T-helper 2 cell (primary cell): Measurements from ENCODE around the gene RAB31.
A peak's percentile ranks its signal among the peaks of the same experiment; 100 is the strongest.
"Not testable (repeated sequence)": the region's sequence is repeated elsewhere in the genome, so short reads cannot be mapped to it uniquely, and the experiment has no call there.

Experiments used
- DNase-seq, 5 experiments: peaks; one replicate each; pipeline versions ENCODE4 v3.0.0 to v3.0.0-alpha.2; 2012 to 2022

The RAB31 gene

GRCh38 chr18:9868857-9869714 lies 161.0 kb downstream of the RAB31 start:
- DNase-seq: no peak

- peak in 1 of 5 experiments; percentile 18 for DNase-seq
Measured at GRCh38 chr18:9869715-9870430, 161.8 kb downstream of the RAB31 start.

GRCh38 chr18:9870431-9871008 lies 162.4 kb downstream of the RAB31 start:
- DNase-seq: no peak

- DNase-seq: no peak
Measured at GRCh38 chr18:9871244-9871746, 163.2 kb downstream of the RAB31 start.

- DNase-seq: no peak
Measured at GRCh38 chr18:9872823-9873222, 164.7 kb downstream of the RAB31 start.

GRCh38 chr18:9874728-9875127 lies 166.6 kb downstream of the RAB31 start:
- no peak for DNase-seq

GRCh38 chr18:9876212-9876866 lies 168.2 kb downstream of the RAB31 start:
- DNase-seq: no peak

- DNase-seq: peak in 1 of 5 experiments; percentile 75
Measured at GRCh38 chr18:9876867-9877654, 169.0 kb downstream of the RAB31 start.

GRCh38 chr18:9877655-9878014 lies 169.5 kb downstream of the RAB31 start:
- no peak for DNase-seq

- DNase-seq: no peak
Measured at GRCh38 chr18:9878095-9878494, 170.0 kb downstream of the RAB31 start.

GRCh38 chr18:9878783-9879242 lies 170.7 kb downstream of the RAB31 start:
- no peak for DNase-seq

- no peak for DNase-seq
Measured at GRCh38 chr18:9884090-9884489, 176.0 kb downstream of the RAB31 start.

GRCh38 chr18:9884532-9885140 lies 176.5 kb downstream of the RAB31 start:
- no peak for DNase-seq

- no peak for DNase-seq
Measured at GRCh38 chr18:9885170-9886004, 177.3 kb downstream of the RAB31 start, which contains the start of gene TXNDC2. TSS of gene TXNDC2 (plus strand) at chr18:9885973. CDS start at chr18:9886681, 708 bp downstream.

GRCh38 chr18:9886005-9886348 lies 177.9 kb downstream of the RAB31 start:
- no peak for DNase-seq

- DNase-seq: no peak
Measured at GRCh38 chr18:9887992-9888391, 179.9 kb downstream of the RAB31 start.

- no peak for DNase-seq
Measured at GRCh38 chr18:9890196-9890595, 182.1 kb downstream of the RAB31 start.

GRCh38 chr18:9890957-9891356 lies 182.9 kb downstream of the RAB31 start:
- no peak for DNase-seq

- DNase-seq: not testable (repeated sequence)
Measured at GRCh38 chr18:9891515-9891914, 183.4 kb downstream of the RAB31 start.

- DNase-seq: peak in 1 of 5 experiments; percentile 40
Measured at GRCh38 chr18:9894454-9895068, 186.5 kb downstream of the RAB31 start.
